KOPT-K1 (cell line): ENCODE data around the gene RPL7A.
"Not testable (repeated sequence)": the region's sequence is repeated elsewhere in the genome, so short reads cannot be mapped to it uniquely, and the experiment has no call there.

Experiments used
- H3K27ac ChIP-seq: fragments of 200-600 bp; sonication (generic); 2 replicates; pipeline ENCODE4 v1.5.1; 2016; ENCODE audit warnings: antibody characterized with exemption, mild to moderate bottlenecking, low read depth, low read length; ENCODE audit not compliant: poor library complexity, severe bottlenecking
- H3K36me3 ChIP-seq: fragments of 200-600 bp; sonication (generic); 2 replicates; pipeline ENCODE4 v1.5.1; 2017; ENCODE audit warnings: antibody characterized with exemption, mild to moderate bottlenecking, low read length, moderate library complexity; ENCODE audit not compliant: insufficient read depth
- H3K9me3 ChIP-seq: fragments of 200-600 bp; sonication (generic); 2 replicates; pipeline ENCODE4 v1.5.1; 2017; ENCODE audit warnings: antibody characterized with exemption, low read length, mild to moderate bottlenecking; ENCODE audit not compliant: insufficient read depth, poor library complexity, severe bottlenecking

Gene RPL7A

GRCh38 chr9:133321411-133321935 is 26.5 kb upstream of the RPL7A start:
- H3K9me3 ChIP-seq: no peaks in the 10 kb centered on the region
- no peaks in the 10 kb centered on the region for H3K36me3 ChIP-seq
- no peak overlapping the region for H3K27ac ChIP-seq

- Histone ChIP-seq H3K9me3 (no peaks in the 10 kb centered on the region), H3K27ac (no peak overlapping the region), H3K36me3 (no peaks in the 10 kb centered on the region)
These were observed 25.3 kb upstream of the RPL7A start for GRCh38 chr9:133322701-133323100.

- Histone ChIP-seq H3K36me3 (no peaks in the 10 kb centered on the region), H3K9me3 (no peaks in the 10 kb centered on the region), H3K27ac (no peak overlapping the region)
These were observed 24.8 kb upstream of the RPL7A start for GRCh38 chr9:133323211-133323610.

GRCh38 chr9:133323991-133324703 is 23.9 kb upstream of the RPL7A start:
- Histone ChIP-seq H3K27ac (no peak overlapping the region), H3K9me3 (no peaks in the 10 kb centered on the region), H3K36me3 (no peaks in the 10 kb centered on the region)

GRCh38 chr9:133327021-133327420 is 21.0 kb upstream of the RPL7A start:
- not testable (repeated sequence) for H3K9me3 ChIP-seq, H3K27ac ChIP-seq
- H3K36me3 ChIP-seq: peaks cover 24% of the 10 kb centered on the region

- Histone ChIP-seq H3K27ac (no peak overlapping the region), H3K36me3 (peaks cover 33% of the 10 kb centered on the region), H3K9me3 (no peaks in the 10 kb centered on the region)
These were observed 20.1 kb upstream of the RPL7A start for GRCh38 chr9:133327834-133328484.

GRCh38 chr9:133329306-133330156 is 18.5 kb upstream of the RPL7A start:
- H3K36me3 ChIP-seq: peaks cover 49% of the 10 kb centered on the region
- not testable (repeated sequence) for H3K27ac ChIP-seq

GRCh38 chr9:133331221-133331620 is 16.8 kb upstream of the RPL7A start:
- H3K9me3 ChIP-seq: no peaks in the 10 kb centered on the region
- H3K27ac ChIP-seq: no peak overlapping the region
- peaks cover 50% of the 10 kb centered on the region for H3K36me3 ChIP-seq

More at GRCh38 chr9:133329306-133330156, 18.5 kb upstream of the RPL7A start:
- not testable (repeated sequence) for H3K9me3 ChIP-seq

GRCh38 chr9:133331641-133332380 is 16.2 kb upstream of the RPL7A start:
- H3K9me3 ChIP-seq: no peaks in the 10 kb centered on the region
- H3K36me3 ChIP-seq: peaks cover 50% of the 10 kb centered on the region
- H3K27ac ChIP-seq: no peak overlapping the region

- Histone ChIP-seq H3K36me3 (peaks cover 50% of the 10 kb centered on the region), H3K9me3 (no peaks in the 10 kb centered on the region), H3K27ac (no peak overlapping the region)
These were observed 15.7 kb upstream of the RPL7A start for GRCh38 chr9:133332381-133332730.

- H3K36me3 ChIP-seq: peaks cover 50% of the 10 kb centered on the region
- H3K27ac ChIP-seq: no peak overlapping the region
- no peaks in the 10 kb centered on the region for H3K9me3 ChIP-seq
These were observed 15.0 kb upstream of the RPL7A start for GRCh38 chr9:133333011-133333410.

- H3K36me3 ChIP-seq: peaks cover 51% of the 10 kb centered on the region
These were observed 14.5 kb upstream of the RPL7A start for GRCh38 chr9:133333566-133333965.

GRCh38 chr9:133334161-133334560 is 13.9 kb upstream of the RPL7A start:
- Histone ChIP-seq H3K36me3 (peaks cover 57% of the 10 kb centered on the region), H3K9me3 (no peaks in the 10 kb centered on the region), H3K27ac (no peak overlapping the region)

More at GRCh38 chr9:133333566-133333965, 14.5 kb upstream of the RPL7A start:
- no peak overlapping the region for H3K27ac ChIP-seq
- H3K9me3 ChIP-seq: no peaks in the 10 kb centered on the region

- H3K27ac ChIP-seq: peak overlapping the region; percentile 73
These were observed 13.1 kb upstream of the RPL7A start for GRCh38 chr9:133334888-133335287.

More at GRCh38 chr9:133334888-133335287, 13.1 kb upstream of the RPL7A start:
- not testable (repeated sequence) for H3K9me3 ChIP-seq
- peaks cover 62% of the 10 kb centered on the region for H3K36me3 ChIP-seq
